Stimulated activated CD8-positive, alpha-beta memory T cell treated with anti-CD3 and anti-CD28 coated beads, Interleukin-4, amount 100 ng/mL, for 1 hour (primary cell): ENCODE measurements around the gene PRR20G.
"Not testable (repeated sequence)": the region's sequence is repeated elsewhere in the genome, so short reads cannot be mapped to it uniquely, and the experiment has no call there.

ENCODE experiments used
- DNase-seq, 2 donors: peaks; one replicate each; pipeline ENCODE4 v3.0.0-alpha.2; 2020; ENCODE audit warnings: low read depth in 2 of 2, low spot score in 1 of 2

Gene PRR20G

DNA sequence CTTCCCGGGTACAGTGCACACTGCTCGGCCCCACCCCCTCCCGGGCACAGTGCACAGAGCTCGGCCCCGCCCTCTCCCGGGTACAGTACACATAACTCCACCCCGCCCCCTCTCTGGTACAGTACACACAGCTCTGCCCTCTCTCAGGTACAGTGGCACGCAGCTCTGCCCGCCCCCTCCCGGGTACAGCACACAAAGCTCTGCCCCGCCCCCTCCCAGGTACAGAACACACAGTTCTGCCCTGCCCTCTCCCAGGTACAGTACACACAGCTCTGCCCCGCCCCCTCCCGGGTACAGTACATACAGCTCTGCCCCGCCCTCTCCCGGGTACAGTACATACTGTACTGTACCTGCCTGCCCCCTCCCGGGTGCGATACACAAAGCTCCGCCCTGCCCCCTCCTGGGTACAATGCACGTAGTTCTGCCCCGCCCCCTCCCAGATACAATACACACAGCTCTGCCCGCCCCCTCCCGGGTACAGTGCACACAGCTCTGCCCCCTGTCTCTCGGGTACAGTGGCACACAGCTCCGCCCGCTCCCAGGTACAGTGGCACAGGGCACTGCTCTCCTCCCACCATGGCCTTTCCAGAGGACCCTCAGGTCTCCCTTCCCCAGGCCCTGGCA lies 16.4 kb upstream of the PRR20G start:
- no peak for DNase-seq

DNA sequence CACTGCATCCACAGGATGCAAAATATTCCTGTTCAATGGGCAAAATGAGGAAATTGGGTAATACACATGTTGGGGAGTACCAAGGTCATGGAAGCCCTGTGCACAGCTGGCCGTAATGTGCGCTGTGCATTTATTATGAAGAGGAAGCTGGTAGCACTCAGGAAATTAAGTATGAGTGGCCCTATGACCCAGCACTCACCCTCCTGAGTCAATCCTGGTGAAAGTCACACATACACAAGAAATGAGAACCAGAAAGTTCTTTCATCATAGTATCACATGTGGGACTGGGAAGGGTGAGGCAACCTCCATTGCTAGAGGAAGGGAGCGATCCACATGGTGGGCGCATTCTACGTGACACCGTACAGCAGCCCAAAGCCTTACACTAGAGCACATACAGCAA lies 11.4 kb upstream of the PRR20G start:
- DNase-seq: no peak

DNA sequence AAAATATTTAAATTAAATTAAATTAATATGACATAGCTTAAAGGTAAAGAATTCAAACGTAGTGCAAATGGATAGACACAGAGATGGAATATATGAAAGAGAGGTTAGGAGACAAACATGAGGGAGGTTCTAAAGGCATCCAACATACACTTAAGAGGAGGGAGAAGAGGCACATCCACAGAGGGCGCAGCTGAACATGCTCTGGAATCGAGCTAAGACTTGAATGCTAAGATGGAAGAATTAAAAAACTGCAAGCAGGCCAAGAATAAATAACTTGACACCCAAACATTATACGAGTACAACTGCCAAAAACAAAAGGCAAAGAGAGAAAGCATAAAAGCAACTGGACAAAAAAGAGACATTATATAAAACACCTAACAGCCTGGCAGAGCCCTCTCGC lies 9.1 kb upstream of the PRR20G start:
- DNase-seq: no peak

DNA sequence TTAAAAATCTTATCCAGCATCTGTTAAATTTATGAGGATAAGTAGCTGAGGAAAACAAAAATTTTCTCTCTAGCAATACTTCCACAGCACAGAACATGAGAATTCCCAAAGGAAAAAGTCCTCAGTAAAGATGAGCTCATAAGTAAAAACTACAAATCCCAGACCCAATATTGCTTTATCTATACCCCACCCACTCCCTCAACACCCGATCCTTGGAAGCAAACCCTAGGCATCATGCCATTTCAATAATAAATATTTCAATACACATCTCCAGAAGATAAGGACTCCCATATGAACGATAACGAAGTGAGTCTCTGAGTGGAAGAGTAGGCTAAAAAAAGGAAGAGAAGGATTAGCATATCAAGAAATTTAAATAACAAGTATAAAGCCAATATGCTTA lies 8.3 kb upstream of the PRR20G start:
- DNase-seq: no peak

DNA sequence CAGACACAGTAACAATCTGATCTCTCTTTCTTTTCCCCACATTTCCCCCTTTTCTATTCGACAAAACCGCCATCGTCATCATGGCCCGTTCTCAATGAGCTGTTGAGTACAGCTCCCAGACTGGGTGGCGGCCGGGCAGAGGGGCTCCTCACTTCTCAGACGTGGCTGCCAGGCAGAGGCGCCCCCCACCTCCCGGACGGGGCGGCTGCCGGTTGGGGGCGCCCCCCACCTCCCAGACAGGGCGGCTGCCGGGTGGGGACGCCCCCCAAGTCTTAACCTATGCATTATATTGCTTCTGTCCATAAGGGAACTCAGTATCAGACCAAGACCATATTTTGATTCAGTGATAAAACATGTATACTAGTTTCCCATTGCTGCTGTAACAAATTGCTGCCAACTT lies 5.8 kb upstream of the PRR20G start:
- DNase-seq: not testable (repeated sequence)

DNA sequence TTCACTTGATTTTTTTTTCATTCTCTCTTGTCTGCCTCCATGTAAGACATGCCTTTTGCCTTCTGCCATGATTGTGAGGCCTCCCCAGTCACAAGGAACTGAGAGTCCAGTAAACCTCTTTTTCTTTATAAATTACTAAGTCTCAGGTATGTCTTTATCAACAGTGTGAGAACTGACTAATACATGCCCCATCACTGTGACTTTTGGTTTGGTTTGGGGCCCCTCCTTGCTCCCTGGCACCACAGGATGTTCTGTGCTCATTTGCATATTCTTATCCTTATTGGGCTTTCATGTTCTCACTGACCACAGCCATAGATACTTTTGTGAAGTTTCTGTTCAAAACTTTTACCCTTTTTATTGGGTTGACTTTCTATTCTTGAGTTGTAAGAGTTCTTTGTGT lies 3.8 kb upstream of the PRR20G start:
- no peak for DNase-seq

DNA sequence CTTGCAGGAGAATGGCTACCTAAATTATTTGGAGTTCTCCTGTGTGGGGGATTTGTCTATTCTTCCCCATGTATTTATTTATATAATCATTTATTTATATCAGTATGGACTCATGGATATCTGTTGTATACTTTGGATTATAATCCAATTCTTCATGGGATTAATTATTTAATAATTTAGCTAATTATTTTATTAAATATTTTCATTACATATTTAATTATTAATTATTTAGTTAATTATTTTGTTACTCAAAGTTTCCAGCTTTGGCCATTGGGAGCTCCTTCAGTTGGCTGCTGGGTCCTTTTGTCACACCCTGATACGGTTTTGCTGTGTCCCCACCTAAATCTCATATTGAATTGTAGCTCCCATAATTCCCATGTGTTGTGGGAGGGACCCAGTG lies 3.3 kb upstream of the PRR20G start:
- DNase-seq: no peak

DNA sequence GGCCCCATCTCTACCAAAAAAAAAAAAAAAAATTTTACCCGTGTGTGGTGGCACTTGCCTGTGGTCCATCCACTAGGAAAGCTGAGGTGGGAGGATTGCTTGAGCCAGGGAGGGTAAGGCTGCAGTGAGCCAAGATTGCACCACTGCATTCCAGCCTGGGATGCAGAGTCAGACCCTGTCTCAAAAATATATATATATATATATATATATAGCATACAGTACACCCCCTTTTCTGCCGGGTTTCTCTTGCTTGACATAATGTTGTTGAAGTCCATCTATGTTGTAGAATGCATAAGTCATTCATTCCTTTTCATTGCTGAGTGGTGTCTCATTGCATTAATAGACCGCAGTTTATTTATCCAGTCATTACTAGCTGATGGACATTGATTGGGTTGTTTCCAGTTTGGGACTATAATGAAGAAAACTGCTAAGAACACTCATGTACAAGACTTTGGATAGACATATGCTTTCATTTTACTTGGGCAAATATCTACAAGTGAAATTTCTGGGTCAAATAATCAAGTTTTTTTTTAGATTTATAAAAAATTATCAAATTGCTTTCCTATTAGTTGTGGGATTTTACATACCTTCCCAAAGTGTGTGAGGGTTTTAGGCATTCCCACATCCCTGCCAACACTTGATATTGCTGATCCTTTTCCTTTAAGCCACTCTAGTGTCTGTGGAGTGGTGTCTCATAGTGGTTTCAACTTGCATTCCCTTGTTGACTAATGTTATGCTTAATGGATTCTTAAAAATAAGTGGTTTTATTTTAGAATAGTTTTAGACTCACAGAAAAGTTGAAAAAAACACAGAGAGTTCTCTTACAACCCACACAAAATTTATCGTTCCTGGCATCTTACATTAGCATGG lies 2.1 kb upstream of the PRR20G start:
- DNase-seq: no peak

DNA sequence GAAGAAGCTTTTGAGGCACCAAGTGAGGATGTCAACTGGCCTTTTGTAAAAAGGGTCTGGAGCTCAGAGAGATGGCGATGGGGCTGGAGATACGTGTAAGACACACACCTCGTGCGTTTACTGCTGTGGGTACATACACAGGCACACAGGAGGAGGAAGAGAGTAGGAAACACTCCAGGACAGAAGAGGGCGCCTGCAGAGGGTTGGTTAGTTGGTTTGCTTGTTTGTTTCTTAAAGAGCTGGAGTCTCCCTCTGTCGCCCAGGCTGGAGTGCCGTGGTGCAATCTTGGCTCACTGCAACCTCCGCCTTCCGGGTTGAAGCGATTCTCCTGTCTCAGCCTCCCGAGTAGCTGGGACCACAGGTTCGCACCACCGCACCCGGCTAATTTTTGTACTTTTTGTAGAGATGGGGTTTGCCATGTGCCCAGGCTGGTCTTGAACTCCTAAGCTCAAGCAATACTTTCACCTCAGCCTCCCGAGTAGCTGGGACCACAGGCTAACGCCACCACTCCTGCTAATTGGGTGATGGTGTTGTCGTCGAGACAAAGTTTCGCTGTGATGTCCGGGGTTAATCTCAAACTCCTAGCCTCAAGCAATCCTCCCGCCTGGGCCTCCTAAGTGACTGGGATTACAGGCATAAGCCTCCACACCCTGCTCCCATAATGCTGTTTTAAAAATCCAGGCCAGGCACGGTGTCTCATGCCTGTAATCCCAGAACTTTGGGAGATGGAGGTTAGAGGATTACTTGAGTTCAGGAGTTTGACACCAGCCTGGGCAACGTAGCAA lies 1.3 kb upstream of the PRR20G start:
- DNase-seq: no peak

DNA sequence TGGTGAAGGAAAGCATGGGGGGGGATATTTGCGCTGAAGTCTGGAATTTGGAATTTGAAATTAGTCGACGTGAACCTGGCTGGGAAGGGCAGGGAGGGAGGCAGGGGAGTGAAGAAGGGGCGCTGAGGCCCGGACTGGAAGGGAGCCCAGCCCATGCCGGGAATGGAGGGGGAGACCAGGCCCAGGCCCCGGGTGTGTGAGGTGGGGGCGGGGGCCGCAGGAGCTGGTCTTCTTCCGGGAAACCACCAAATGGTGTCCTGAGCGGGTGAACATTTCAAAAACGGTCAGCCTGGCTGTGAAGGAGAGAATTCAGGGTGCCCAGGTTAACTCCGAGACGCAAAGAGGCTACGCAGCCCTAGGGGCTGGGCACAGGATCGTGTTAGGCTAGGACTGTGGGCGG lies 497 bp upstream of the PRR20G start:
- DNase-seq: no peak

DNA sequence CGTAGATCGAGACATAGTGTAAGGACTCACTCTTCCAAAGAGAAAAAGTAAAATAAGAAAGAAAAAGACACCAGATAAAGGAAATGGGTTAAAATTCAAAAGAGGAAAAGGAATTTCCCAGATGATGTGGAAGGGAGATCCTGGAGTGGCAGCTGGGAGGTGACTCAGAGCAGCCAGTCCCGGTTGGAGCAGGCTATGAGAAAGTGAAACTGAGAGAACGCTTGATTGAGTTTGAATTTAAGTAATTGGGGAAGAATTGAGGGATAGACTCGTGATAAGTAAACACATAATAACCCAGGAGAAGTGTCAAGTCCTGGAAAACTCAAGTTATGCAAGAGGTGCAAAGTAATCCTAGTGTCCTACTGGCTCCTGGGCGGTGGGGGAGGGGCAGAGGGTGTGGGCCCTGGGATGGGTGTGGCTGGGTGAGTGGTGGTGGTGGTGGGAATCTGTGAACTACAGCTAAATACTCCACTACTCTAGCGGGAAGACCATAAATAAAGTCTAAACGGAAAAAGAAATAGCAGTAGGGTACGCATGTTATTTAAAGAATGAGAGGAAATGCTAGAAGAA lies 1.2 kb downstream of the PRR20G start:
- no peak for DNase-seq

DNA sequence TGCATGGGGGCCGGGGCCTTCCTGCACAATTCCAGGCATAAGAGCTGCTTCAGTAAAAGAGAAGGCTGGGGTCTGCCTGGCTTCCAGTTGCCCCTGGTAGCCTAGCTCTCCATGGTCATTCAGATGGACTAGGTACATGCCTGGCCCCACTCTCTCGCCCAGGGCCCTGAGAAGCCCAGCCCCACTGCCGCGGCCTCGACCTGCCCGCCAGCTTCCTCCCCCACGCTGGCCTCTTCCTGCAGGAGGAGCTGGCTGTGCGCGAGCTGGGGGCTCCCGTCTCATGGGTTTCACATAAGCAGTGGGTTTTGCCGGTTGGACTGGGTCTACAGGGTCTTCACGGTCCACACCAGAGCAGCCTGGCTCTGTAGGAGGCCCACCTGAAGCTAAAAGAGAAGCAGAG lies 3.6 kb downstream of the PRR20G start:
- DNase-seq: no peak

DNA sequence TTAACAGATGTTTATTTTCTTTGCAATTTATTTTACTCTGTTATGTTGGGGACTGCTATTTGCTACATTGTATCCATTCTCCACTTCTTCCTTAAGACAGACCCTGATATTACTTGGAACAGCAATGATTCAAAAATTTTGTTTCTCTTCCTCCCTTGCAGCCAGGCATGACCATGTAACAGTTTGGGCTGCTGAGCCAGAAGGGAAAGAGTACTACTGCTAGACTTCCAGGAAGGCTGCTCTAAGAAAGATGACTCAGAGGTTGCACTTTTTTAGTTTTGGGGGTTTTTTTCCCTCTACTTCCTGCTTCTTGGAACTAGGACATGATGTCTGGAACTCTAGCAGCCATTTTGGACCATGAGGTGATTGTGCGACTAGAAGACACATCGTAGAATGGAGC lies 10.3 kb downstream of the PRR20G start:
- no peak for DNase-seq

DNA sequence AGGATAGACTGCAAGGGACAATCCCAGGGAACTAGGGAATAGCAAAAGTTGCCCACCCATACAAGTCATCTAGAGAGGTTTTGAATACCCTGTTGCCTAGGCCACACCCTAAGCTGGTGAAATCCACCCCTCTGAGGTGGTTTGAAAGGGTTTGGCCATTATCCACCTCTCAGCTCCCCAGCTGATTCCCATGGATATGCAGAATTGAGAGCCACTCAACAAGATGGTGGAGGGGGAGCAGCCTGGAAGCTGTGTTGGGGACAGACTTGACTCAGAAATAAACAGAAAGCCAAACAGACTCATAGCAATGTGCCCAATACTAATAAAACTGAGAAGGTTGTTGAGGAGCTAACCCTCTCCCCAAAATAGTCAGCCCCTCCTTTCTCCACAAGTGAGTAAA lies 10.9 kb downstream of the PRR20G start:
- no peak for DNase-seq

DNA sequence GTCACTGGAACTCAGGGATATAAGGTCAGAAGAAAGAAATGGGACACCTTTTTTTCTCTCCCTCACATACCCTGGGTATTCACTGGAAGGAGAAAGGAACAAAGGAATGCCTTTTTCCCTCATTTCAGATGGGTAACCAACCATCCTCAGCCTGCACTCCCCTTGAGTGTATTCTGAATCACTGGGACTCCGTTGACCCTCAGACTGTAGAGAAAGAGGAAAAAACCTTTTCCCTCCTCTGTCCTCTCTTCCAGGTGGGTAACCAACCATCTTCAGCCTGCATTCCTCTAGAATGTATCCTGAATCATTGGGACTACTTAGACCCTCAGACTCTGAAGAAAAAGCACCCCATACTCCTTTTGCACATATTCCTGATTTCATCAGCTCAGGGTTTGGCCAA lies 11.4 kb downstream of the PRR20G start:
- no peak for DNase-seq

DNA sequence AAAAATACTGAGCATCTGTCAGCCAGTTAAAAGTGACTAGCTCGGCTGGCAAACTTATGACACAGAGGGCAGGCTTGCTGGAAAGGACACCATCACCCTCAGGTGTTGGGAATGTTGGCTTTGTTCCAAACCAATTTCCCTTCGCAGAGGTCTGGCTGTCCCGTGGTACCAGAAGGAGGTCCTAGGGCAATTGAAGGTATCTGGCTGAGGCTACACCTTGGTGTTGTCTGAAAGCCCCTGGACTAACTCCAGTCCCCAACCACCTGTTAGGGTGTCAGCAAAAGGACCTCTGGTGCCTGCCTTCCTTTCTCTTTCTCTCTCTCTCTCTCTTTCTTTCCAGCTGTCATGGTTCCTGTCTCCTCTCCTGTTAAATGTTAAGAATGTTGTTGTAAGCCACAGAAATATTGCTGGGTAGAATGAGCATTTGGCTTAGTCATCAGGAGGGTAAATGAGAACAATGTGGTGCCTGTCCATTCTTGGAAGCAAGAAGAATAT lies 12.5 kb downstream of the PRR20G start:
- DNase-seq: no peak

DNA sequence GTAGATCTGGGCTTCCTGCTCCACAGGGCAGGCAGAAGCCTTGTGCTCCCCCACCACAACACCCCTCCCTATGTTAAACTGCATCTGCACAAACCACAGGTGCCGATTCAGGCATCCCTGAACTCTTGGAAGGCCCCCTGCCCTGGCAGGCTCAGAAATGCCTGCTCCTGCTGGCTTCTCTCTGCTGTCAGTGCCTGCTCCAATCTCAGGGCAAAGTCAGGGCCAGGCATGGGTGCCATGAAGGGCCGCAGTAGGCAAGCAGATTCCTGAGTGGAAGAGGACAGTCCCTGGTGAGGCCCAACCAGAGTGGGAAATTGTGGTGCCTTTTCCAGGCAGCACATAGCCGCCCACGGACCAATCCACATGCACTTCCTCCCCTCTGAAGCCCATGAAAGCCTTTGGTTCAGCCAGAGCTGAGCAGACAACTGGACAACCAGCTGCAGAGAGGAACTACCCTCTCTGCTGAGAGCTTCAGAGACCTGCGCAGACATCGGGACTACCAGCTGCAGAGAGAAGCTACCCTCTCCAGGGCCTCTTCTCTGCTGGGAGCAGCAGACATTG lies 13.6 kb downstream of the PRR20G start:
- DNase-seq: no peak

DNA sequence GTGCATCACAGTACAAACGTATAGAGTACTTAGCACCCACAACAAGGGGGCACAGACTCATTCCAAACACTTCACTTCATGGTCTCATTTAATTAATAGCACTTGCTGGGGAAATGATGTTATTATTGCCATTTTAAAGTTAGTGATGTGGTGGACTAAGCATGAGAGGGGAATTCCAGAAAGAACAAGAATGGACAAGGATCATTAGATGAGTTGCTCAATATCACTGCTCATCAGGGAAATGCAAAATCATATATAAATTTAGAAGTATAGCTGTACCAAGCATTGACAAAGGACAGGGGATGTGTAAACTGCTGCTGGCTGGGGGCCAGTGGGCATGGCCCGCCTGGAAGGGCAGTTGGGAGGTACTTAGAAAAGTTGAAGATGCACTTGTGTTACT lies 14.6 kb downstream of the PRR20G start:
- DNase-seq: no peak

DNA sequence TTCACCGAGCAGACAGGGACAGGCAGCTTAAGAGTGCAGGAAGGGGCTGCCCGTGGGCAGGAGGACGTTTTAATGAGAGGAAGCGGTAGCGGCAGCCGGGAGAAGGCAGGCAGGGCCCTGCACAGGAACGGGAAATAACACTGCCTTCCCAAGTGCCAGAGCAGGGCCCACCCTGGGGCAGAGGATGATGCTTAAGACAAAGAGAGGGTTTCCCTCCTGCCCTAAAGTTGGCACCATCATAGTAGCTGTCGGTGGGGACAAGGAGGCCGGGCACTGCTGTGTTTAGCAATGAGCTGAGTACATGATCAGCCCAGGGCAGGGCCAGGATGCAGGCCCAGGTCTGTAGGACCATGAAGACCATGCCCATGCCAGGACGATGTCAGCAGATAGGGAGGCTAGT lies 21.7 kb downstream of the PRR20G start:
- DNase-seq: no peak

DNA sequence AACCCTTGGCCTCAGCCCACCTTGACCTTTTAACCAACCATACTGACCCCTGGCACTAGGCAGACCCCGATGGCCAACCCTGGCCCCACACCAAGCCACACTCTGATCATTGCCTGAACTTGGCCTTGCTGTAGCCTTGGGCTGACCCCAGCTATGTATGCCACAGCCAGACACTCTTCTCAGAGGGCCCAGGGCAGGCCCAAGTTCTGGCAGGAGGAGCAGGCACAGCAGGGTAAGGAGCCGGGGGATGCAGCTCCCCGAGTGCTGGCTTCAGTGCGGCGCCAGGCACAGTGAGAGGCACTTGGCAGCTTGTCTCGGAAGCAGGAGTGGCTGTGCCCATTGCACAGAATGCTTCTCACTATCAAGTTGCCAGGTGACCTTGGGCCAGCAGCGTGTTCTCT lies 22.3 kb downstream of the PRR20G start:
- DNase-seq: no peak

DNA sequence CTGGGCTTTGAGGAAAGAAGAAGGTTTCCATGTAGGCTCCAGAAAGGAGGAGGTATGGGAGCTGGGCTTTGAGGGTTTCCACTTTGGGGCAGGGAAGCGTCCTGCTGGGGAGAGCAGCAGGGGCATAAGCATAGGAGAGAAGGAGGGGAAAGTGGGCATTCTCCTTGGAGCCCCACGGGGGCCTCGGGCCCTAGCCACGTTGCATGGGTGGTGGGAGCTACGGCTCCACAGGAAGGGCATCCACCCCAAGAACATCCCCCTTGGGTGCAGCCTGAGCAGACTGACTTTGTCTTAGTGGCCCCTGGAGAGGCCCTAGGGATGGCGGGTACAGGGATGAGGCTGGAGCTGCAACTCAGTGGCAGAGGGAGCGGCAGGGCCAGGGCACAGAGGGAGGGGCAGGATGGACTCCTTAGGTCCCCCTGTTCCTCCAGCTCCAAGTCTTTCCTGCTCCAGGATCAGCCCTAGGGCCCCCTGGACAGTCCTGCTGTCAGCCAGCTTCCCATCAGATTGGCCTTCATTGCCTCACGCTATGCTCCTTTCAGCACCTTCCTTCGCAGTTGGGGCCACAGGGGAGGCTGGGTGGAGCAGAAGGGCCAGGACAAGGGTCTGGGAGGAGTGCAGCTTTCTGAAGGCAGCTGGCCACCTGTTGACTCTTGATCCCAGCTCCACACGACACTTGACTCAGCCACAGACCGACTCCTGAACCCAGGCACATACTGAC lies 22.9 kb downstream of the PRR20G start:
- DNase-seq: no peak
